Panc1 (cell line): ENCODE data around the gene DDX52. TPM values are rescaled to one million over a fixed set of nuclear protein-coding genes. Genes with fewer than 3 reads are reported as not detected.

Source experiments
- ATAC-seq: fragments of 200-7000 bp; cut with Tn5 transposase; 2 replicates; pipeline ENCODE4 v1.9.1; 2020; ENCODE audit warnings: mild to moderate bottlenecking, moderate library complexity
- BruUV-seq: library from RNA; stranded (reverse); fragments of 400-500 nt; replicated peaks from 2 replicates; lab custom pipeline; 2021; lab: Mats Ljungman, UMichigan
- CTCF ChIA-PET: fragments of 300-600 bp; sonication (Branson Sonifier 250); formaldehyde crosslinking; loops from one replicate; lab custom pipeline; 2022; ENCODE audit warnings: antibody characterized with exemption; lab: Charles Lee
- POLR2A ChIA-PET: fragments of 300-600 bp; sonication (Branson Sonifier 250); formaldehyde crosslinking; loops from one replicate; lab custom pipeline; 2022; ENCODE audit warnings: antibody characterized with exemption; lab: Charles Lee
- DNase-seq: peaks from one replicate; pipeline ENCODE4 v3.0.0-alpha.2; 2010; ENCODE audit warnings: low read depth, low spot score
- H3K27ac ChIP-seq: 2 replicates; pipeline ENCODE4 v1.5.1; 2011; ENCODE audit warnings: mild to moderate bottlenecking, low read length, inconsistent platforms
- H3K27me3 ChIP-seq: fragments of 200-500 bp; sonication (Bioruptor generic); 2 replicates; pipeline ENCODE4 v1.6.0; 2014; ENCODE audit warnings: low read length, inconsistent platforms; ENCODE audit not compliant: control insufficient read depth, insufficient read depth
- H3K36me3 ChIP-seq: fragments of 200-500 bp; sonication (Bioruptor generic); 2 replicates; pipeline ENCODE4 v1.5.1; 2014; ENCODE audit warnings: inconsistent platforms, mild to moderate bottlenecking, low read length, moderate library complexity; ENCODE audit not compliant: control insufficient read depth, insufficient read depth
- H3K4me1 ChIP-seq: 2 replicates; pipeline ENCODE4 v1.5.1; 2011; ENCODE audit warnings: inconsistent platforms, mild to moderate bottlenecking, low read length, moderate library complexity; ENCODE audit not compliant: control insufficient read depth, insufficient read depth
- H3K4me3 ChIP-seq, 2 experiments: 2 replicates each; pipeline ENCODE4 v1.5.1; 2011 to 2012; ENCODE audit warnings: low read depth in 2 of 2, low read length in 2 of 2, mild to moderate bottlenecking in 2 of 2, inconsistent platforms in 1 of 2, moderate library complexity in 1 of 2
- H3K9me3 ChIP-seq: fragments of 200-500 bp; sonication (Bioruptor generic); 2 replicates; pipeline ENCODE4 v1.5.1; 2014; ENCODE audit warnings: low read depth, mild to moderate bottlenecking, inconsistent platforms, low read length, moderate library complexity; ENCODE audit not compliant: control insufficient read depth, insufficient read depth
- CTCF ChIP-seq: fragments of 450-650 bp; IDR thresholded peaks from 2 replicates; pipeline ENCODE4 v1.5.1; 2017; ENCODE audit warnings: mild to moderate bottlenecking
- POLR2AphosphoS5 ChIP-seq: IDR thresholded peaks from 2 replicates; pipeline ENCODE4 v1.6.1; 2012; ENCODE audit warnings: mild to moderate bottlenecking, low read depth, low read length, moderate library complexity
- SIN3A ChIP-seq: IDR thresholded peaks from 2 replicates; pipeline ENCODE4 v1.6.1; 2012; ENCODE audit warnings: low read depth, mild to moderate bottlenecking, low read length, moderate library complexity, borderline replicate concordance; ENCODE audit not compliant: insufficient read depth
- in situ Hi-C: cut with HindIII; loops from 2 replicates; pipeline ENCODE4 v1.10.0; 2016; ENCODE audit warnings: low sequenced_read_pairs, low pct_unique_long_range_greater_than_20kb
- intact Hi-C: fragments of 100-400 bp; cut with micrococcal nuclease; formaldehyde crosslinking; loops from one replicate; pipeline ENCODE4 v1.10.0; 2022; ENCODE audit not compliant: unreplicated experiment
- total RNA-seq: library from RNA; stranded (reverse); gene quantifications from one replicate; pipeline ENCODE4 v1.2.1, GENCODE V29; 2021; ENCODE audit not compliant: unreplicated experiment
- TF ChIP-seq, protein P1 (sequence below), 2 experiments: IDR thresholded peaks; 2 replicates each; pipeline ENCODE4 v1.6.1; 2011 to 2012; ENCODE audit warnings: low read depth in 2 of 2, control low read depth in 1 of 2, low read length in 1 of 2, mild to moderate bottlenecking in 1 of 2, moderate library complexity in 1 of 2; ENCODE audit not compliant: insufficient read depth in 1 of 2

The DDX52 gene
- total RNA-seq, 1 experiment from 2014 or later = 16.5 TPM

DNA sequence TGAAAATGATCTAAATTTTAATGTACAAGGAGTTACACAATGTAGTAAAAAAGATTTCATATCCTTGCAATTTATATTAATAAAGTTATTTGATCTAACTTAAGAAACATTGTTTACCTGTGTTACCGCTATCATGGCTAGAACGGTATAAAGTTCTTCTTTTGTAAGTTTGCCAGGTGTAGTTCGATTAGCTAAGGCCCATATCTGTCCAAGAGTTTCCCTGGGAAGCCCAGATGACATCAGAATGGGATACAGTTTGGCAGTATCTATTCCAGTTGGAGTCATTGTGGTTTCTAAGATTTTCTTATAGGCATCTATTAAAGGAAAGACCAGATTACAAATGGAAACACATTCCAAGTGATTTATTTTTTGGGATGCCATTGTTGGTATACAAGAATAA, 71.6 kb downstream of the DDX52 start:
- Histone ChIP-seq H3K9me3 (no peaks in the 10 kb centered on the region), H3K4me3 (no peak overlapping the region), H3K36me3 (peaks cover 19% of the 10 kb centered on the region), H3K27me3 (no peaks in the 10 kb centered on the region), H3K27ac (no peak overlapping the region), H3K4me1 (no peaks in the 10 kb centered on the region)
- BruUV-seq = no TSS peak
- ATAC-seq (no peak), DNase-seq (no peak)
- TF ChIP-seq, protein P1, sequence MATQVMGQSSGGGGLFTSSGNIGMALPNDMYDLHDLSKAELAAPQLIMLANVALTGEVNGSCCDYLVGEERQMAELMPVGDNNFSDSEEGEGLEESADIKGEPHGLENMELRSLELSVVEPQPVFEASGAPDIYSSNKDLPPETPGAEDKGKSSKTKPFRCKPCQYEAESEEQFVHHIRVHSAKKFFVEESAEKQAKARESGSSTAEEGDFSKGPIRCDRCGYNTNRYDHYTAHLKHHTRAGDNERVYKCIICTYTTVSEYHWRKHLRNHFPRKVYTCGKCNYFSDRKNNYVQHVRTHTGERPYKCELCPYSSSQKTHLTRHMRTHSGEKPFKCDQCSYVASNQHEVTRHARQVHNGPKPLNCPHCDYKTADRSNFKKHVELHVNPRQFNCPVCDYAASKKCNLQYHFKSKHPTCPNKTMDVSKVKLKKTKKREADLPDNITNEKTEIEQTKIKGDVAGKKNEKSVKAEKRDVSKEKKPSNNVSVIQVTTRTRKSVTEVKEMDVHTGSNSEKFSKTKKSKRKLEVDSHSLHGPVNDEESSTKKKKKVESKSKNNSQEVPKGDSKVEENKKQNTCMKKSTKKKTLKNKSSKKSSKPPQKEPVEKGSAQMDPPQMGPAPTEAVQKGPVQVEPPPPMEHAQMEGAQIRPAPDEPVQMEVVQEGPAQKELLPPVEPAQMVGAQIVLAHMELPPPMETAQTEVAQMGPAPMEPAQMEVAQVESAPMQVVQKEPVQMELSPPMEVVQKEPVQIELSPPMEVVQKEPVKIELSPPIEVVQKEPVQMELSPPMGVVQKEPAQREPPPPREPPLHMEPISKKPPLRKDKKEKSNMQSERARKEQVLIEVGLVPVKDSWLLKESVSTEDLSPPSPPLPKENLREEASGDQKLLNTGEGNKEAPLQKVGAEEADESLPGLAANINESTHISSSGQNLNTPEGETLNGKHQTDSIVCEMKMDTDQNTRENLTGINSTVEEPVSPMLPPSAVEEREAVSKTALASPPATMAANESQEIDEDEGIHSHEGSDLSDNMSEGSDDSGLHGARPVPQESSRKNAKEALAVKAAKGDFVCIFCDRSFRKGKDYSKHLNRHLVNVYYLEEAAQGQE (IDR thresholded peaks at IDR 0.05; ENCODE audit: insufficient read depth in 1 of 2, low read depth in 2 of 2, low read length in 1 of 2) = no peak
- no peak for TF ChIP-seq SIN3A
- ChIA-PET CTCF (interaction anchor here (0.7 kb wide), 1 partner anchor 12 kb away, joined by 3 read pairs; no protein-coding TSS in a partner anchor), POLR2A (no interaction called here)
- in situ Hi-C loops (no loop called here), intact Hi-C loops (no loop called here)

DNA sequence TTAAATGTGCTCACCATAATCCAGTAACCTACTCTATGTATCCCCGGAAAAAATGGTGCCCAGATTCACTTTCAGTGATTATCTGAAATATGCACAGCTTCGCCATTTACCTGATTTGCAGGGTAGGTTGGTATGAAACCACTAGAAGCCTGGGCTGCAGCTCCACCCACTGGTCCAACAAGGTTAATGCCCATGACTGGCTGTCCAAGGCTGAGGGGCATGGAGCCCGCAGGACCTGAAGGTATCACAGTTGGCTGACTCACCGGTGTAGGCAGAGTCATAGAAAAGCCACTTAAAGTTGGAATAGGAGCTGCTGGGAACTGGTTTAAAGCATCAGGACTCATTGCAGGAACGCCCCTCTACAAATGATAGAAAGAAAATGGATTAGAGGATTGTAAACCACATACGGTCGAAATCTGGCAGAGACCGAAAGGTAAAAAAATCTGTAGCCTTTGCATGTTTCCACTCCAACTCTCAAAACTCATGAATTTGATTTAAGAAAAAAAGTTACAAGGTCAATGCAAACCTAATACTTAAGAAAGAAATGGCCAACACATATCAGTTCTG, 72.6 kb downstream of the DDX52 start:
- peak; percentile 4 for DNase-seq
- Histone ChIP-seq H3K27ac (no peak overlapping the region), H3K27me3 (no peaks in the 10 kb centered on the region), H3K4me3 (no peak overlapping the region), H3K9me3 (no peaks in the 10 kb centered on the region), H3K36me3 (peaks cover 21% of the 10 kb centered on the region), H3K4me1 (no peaks in the 10 kb centered on the region)
- TF ChIP-seq CTCF (peak; percentile 52), POLR2AphosphoS5 (no peak)
- BruUV-seq = no TSS peak
- in situ Hi-C loops (no loop called here), intact Hi-C loops (no loop called here)
- peak; percentile 81 for ATAC-seq
- CTCF ChIA-PET = interaction anchor here (0.6 to 1.4 kb wide), 3 partner anchors 13 to 1578 kb away, joined by 3 to 10 read pairs (median 6); no protein-coding TSS in a partner anchor
- POLR2A ChIA-PET = no interaction called here

DNA sequence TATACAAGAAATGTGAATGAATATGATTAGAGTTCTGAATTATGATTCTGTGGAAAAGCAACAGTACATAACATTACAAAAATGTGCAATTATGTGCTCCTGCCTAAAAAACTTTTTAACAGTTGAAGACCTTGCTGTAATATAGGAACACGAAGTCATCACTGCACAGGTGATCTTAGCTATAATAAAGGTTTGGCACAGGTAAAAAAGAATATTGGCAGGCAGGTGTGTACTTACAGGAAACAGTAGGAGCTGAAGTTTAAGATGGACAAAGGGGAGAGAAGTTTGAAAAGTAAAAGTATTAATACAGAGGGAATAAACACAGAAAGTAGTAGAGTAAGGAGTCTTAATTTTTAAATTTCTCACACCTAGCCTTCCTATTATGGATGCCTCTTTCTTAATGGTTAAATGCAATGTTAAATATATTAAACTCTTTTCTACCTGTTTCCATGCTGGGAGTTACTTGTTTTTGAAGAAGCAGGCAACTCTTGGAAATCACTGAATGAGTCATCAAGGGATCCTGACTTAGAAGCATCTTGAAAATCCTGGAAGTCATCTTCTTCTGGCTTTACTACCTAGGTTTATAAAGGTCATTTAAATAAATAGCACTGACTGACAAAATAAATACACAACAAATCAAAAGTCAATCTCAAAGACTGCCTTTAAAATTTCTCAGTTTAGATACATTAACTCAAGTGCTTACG, 74.7 kb downstream of the DDX52 start:
- intact Hi-C loops (loop anchor here (10.0 kb wide), 1 partner anchor 64 kb away; no protein-coding TSS in a partner anchor), in situ Hi-C loops (no loop called here)
- TF ChIP-seq, protein P1 (IDR thresholded peaks at IDR 0.05; ENCODE audit: insufficient read depth in 1 of 2, low read depth in 2 of 2, low read length in 1 of 2) = no peak
- no peak for TF ChIP-seq POLR2AphosphoS5
- ChIA-PET CTCF (interaction anchor here (0.5 kb wide), 1 partner anchor 43 kb away, joined by 6 read pairs; no protein-coding TSS in a partner anchor), POLR2A (no interaction called here)
- ATAC-seq = no peak
- BruUV-seq = no TSS peak
- no peak for DNase-seq
- peaks cover 21% of the 10 kb centered on the region for H3K36me3 ChIP-seq
- no peaks in the 10 kb centered on the region for H3K4me1 ChIP-seq
- H3K9me3 ChIP-seq = no peaks in the 10 kb centered on the region
- no peak overlapping the region for H3K27ac ChIP-seq
- H3K4me3 ChIP-seq = no peak overlapping the region
- no peaks in the 10 kb centered on the region for H3K27me3 ChIP-seq
